Uterus (tissue), 2 donors: ENCODE results near the gene BCL11B.

Experiments used
- CTCF ChIP-seq, 4 experiments: fragments of 200-600 bp in 2 of 4; fragments of 450-650 bp in 2 of 4; sonication (generic) in 2 of 4; IDR thresholded peaks; one replicate each; pipeline ENCODE4 v1.5.1; 2016 to 2019; ENCODE audit warnings: antibody characterized with exemption in 4 of 4, mild to moderate bottlenecking in 2 of 4, moderate library complexity in 1 of 4
- POLR2A ChIP-seq, 2 donors: fragments of 450-650 bp; IDR thresholded peaks; one replicate each; pipeline ENCODE4 v1.6.1; 2016; ENCODE audit warnings: antibody characterized with exemption in 2 of 2, mild to moderate bottlenecking in 1 of 2, moderate library complexity in 1 of 2

DNA sequence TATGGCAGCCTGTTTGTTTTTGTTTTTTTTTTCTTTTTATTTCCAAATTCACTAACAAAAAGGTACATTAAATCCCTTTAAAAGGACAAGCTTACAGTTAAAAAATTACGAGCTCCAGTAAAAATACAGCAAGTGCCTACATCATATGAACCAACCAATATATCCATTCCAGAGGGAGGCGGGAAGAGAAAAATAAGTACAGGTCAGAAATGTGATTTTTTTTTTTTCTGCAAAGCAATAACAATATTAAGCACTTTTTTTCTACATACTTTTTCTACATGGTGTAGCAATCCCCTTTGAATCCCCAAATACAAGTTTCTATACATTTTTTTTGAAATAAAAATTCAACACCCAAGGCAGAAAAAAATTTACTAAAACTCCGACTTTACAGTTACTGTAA lies 100.6 kb downstream of the BCL11B start:
- no peak for TF ChIP-seq POLR2A (IDR thresholded peaks at IDR 0.05)
- TF ChIP-seq CTCF (IDR thresholded peaks at IDR 0.05), result no peak
